AG08395 (cell line): ENCODE data around the gene DOCK10.
"Not testable (repeated sequence)": the region's sequence is repeated elsewhere in the genome, so short reads cannot be mapped to it uniquely, and the experiment has no call there.

Source experiments
- DNase-seq: peaks from one replicate; pipeline ENCODE4 v3.0.0; 2012; ENCODE audit warnings: mixed read lengths, low spot score

DOCK10 gene

GRCh38 chr2:224947566-224947965, 94.7 kb downstream of the DOCK10 start:
- no peak for DNase-seq

- peak; percentile 13 for DNase-seq
These were observed 95.4 kb downstream of the DOCK10 start for GRCh38 chr2:224946895-224947294.

- no peak for DNase-seq
These were observed 97.3 kb downstream of the DOCK10 start for GRCh38 chr2:224944707-224945547.

- not testable (repeated sequence) for DNase-seq
These were observed 98.6 kb downstream of the DOCK10 start for GRCh38 chr2:224943601-224944041.

- no peak for DNase-seq
These were observed 100.3 kb downstream of the DOCK10 start for GRCh38 chr2:224941960-224942359.

- no peak for DNase-seq
These were observed 101.7 kb downstream of the DOCK10 start for GRCh38 chr2:224940618-224941017.

- DNase-seq = no peak
These were observed 103.6 kb downstream of the DOCK10 start for GRCh38 chr2:224938651-224939182.

- DNase-seq = no peak
These were observed 104.4 kb downstream of the DOCK10 start for GRCh38 chr2:224937887-224938286.

GRCh38 chr2:224934526-224935188, 107.6 kb downstream of the DOCK10 start:
- DNase-seq = no peak

GRCh38 chr2:224933431-224933830, 108.8 kb downstream of the DOCK10 start:
- no peak for DNase-seq

- no peak for DNase-seq
These were observed 109.7 kb downstream of the DOCK10 start for GRCh38 chr2:224932522-224932921.

GRCh38 chr2:224931956-224932355, 110.3 kb downstream of the DOCK10 start:
- DNase-seq = no peak

GRCh38 chr2:224930990-224931389, 111.3 kb downstream of the DOCK10 start:
- DNase-seq = no peak

GRCh38 chr2:224930124-224930523, 112.1 kb downstream of the DOCK10 start:
- no peak for DNase-seq

GRCh38 chr2:224929512-224929911, 112.8 kb downstream of the DOCK10 start:
- DNase-seq = no peak

- no peak for DNase-seq
These were observed 114.6 kb downstream of the DOCK10 start for GRCh38 chr2:224927646-224928173.

GRCh38 chr2:224927011-224927410, 115.3 kb downstream of the DOCK10 start:
- DNase-seq = no peak

GRCh38 chr2:224925810-224926100, 116.5 kb downstream of the DOCK10 start:
- peak; percentile 44 for DNase-seq

- no peak for DNase-seq
These were observed 117.0 kb downstream of the DOCK10 start for GRCh38 chr2:224925061-224925809.

- no peak for DNase-seq
These were observed 117.6 kb downstream of the DOCK10 start for GRCh38 chr2:224924631-224925030.

GRCh38 chr2:224922142-224922727, 120.0 kb downstream of the DOCK10 start:
- DNase-seq = no peak
